Measurements from ENCODE around the gene TM9SF3.
"Not testable (repeated sequence)": the region's sequence is repeated elsewhere in the genome, so short reads cannot be mapped to it uniquely, and the experiment has no call there.

TM9SF3 gene

GRCh38 chr10:96570511-96570910, 16.3 kb downstream of the TM9SF3 start:
- DNase-seq (ENCODE audit: low read depth, low spot score): no peak

GRCh38 chr10:96568402-96568801, 18.4 kb downstream of the TM9SF3 start:
- DNase-seq (ENCODE audit: low read depth, low spot score): no peak

GRCh38 chr10:96565774-96566173, 21.0 kb downstream of the TM9SF3 start:
- DNase-seq (ENCODE audit: low read depth, low spot score): peak; percentile 46

- no peak for DNase-seq (ENCODE audit: low read depth, low spot score)
Observed at GRCh38 chr10:96560966-96561887, 25.6 kb downstream of the TM9SF3 start.

GRCh38 chr10:96560489-96560888, 26.3 kb downstream of the TM9SF3 start:
- DNase-seq (ENCODE audit: low read depth, low spot score): no peak

GRCh38 chr10:96556003-96556402, 30.8 kb downstream of the TM9SF3 start:
- DNase-seq (ENCODE audit: low read depth, low spot score): peak; percentile 39

GRCh38 chr10:96555330-96555729, 31.5 kb downstream of the TM9SF3 start:
- DNase-seq (ENCODE audit: low read depth, low spot score): no peak

- peak; percentile 7 for DNase-seq (ENCODE audit: low read depth, low spot score)
Observed at GRCh38 chr10:96548589-96548988, 38.2 kb downstream of the TM9SF3 start.

- not testable (repeated sequence) for DNase-seq (ENCODE audit: low read depth, low spot score)
Observed at GRCh38 chr10:96545558-96545957, 41.3 kb downstream of the TM9SF3 start.

- DNase-seq (ENCODE audit: low read depth, low spot score): peak; percentile 20
Observed at GRCh38 chr10:96541921-96542320, 44.9 kb downstream of the TM9SF3 start.

- DNase-seq (ENCODE audit: low read depth, low spot score): no peak
Observed at GRCh38 chr10:96540240-96540639, 46.6 kb downstream of the TM9SF3 start.

GRCh38 chr10:96538683-96539082, 48.1 kb downstream of the TM9SF3 start:
- DNase-seq (ENCODE audit: low read depth, low spot score): no peak

- DNase-seq (ENCODE audit: low read depth, low spot score): no peak
Observed at GRCh38 chr10:96536129-96536528, 50.7 kb downstream of the TM9SF3 start.

GRCh38 chr10:96532523-96532922, 54.3 kb downstream of the TM9SF3 start:
- DNase-seq (ENCODE audit: low read depth, low spot score): no peak

GRCh38 chr10:96529634-96530279, 57.1 kb downstream of the TM9SF3 start:
- DNase-seq (ENCODE audit: low read depth, low spot score): no peak

- DNase-seq (ENCODE audit: low read depth, low spot score): no peak
Observed at GRCh38 chr10:96524741-96525140, 62.1 kb downstream of the TM9SF3 start.

GRCh38 chr10:96517284-96517683, 69.5 kb downstream of the TM9SF3 start:
- DNase-seq (ENCODE audit: low read depth, low spot score): no peak

GRCh38 chr10:96516337-96516736, 70.5 kb downstream of the TM9SF3 start:
- DNase-seq (ENCODE audit: low read depth, low spot score): no peak

- peak; percentile 97 for DNase-seq (ENCODE audit: low read depth, low spot score)
Observed at GRCh38 chr10:96513698-96514561, 72.9 kb downstream of the TM9SF3 start, which contains the start of gene TLL2. Gene TLL2 (minus strand): TSS chr10:96513926. CDS start chr10:96513685, 241 bp downstream.

- DNase-seq (ENCODE audit: low read depth, low spot score): no peak
Observed at GRCh38 chr10:96513305-96513697, 73.5 kb downstream of the TM9SF3 start.

- peak; percentile 67 for DNase-seq (ENCODE audit: low read depth, low spot score)
Observed at GRCh38 chr10:96512524-96513304, 74.1 kb downstream of the TM9SF3 start.
